GM12873 (cell line): ENCODE results near the gene CDKL5.

Experiments used
- CTCF ChIP-seq: IDR thresholded peaks from 2 replicates; pipeline ENCODE4 v1.5.1; 2012; ENCODE audit warnings: low read depth, mild to moderate bottlenecking, moderate library complexity, low read length, control low read depth; ENCODE audit not compliant: insufficient read depth; ENCODE audit errors: missing control alignments

CDKL5 gene

GRCh38 chrX:18425199-18426003 lies at the start of gene CDKL5:
Gene CDKL5, plus strand, starts transcription at chrX:18425608. Its CDS starts 81,489 bp downstream, at chrX:18507097.
- TF ChIP-seq CTCF, result no peak

DNA sequence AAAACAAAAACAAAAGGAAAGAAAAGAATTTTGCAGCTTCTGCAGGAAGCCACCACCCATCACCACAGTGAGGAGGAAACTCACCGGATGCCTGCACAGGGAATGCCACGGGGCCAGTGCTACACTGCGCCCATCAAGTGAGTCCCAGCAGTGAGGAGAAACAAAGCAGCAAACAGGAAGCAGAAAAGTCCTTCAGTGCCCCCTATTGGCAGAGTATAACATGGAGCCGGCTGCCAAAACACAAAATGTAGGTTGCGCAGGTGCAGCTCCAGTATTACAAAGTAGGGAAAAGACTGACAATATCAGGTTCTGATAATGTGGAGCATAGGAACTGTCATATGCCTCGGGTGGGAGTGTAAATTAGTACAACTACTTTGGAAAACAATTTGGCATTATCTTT lies 47.6 kb upstream of the CDKL5 start:
- TF ChIP-seq CTCF, result peak; percentile 75

DNA sequence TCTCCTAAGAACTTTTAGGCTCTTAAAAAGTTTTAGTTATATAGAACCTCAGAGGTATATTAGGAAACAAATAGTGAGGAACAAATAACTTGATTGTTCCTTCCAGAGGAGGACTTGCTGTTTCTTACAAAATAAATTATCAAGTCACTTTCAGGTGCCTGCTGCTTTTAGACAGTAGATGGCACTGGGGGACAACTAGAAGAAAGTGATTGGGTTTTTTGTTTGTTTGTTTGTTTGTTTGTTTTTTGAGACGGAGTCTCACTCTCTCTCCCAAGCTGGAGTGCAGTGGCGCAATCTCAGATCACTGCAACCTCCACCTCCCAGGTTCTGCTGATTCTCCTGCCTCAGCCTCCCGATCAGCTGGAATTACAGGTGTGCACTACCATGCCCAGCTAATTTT lies 35.4 kb upstream of the CDKL5 start:
- TF ChIP-seq CTCF, result peak; percentile 33

DNA sequence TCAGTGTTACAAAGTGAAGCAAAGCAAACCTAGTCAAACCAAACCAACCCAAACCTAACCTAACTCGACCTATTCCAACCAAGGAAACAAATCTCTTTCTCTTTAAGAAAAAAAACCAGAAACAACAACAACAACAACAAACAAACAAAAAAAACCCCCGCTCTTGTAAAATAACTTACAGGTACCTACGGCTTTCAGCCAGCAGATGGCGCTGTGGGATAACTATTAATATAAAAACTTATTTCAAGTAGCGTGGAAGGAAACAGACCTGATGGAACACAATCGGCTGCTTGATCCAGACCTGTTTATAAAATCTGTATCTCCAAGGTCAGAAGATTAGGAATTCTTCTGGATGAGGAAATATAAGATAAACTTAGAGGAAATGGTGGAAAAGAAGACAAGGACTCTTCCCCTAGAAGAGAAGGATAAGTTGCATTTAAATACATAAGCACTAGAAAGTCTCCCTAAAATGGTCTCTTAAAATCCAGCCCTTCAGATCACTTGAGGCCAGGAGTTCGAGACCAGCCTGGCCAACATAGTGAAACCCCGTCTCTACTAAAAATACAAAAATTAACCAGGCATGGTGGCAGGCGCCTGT lies 34.4 kb upstream of the CDKL5 start:
- peak; percentile 56 for TF ChIP-seq CTCF

GRCh38 chrX:18394477-18394876 lies 30.9 kb upstream of the CDKL5 start:
- TF ChIP-seq CTCF, result no peak

GRCh38 chrX:18401848-18402213 lies 23.6 kb upstream of the CDKL5 start:
- no peak for TF ChIP-seq CTCF

GRCh38 chrX:18406531-18407266 lies 18.7 kb upstream of the CDKL5 start:
- TF ChIP-seq CTCF, result no peak
